ENCODE measurements around the gene KMT2C.
"Not testable (repeated sequence)": the region's sequence is repeated elsewhere in the genome, so short reads cannot be mapped to it uniquely, and the experiment has no call there.

The KMT2C gene

GRCh38 chr7:152264915-152265314 is 170.9 kb downstream of the KMT2C start:
- H2AFZ ChIP-seq (ENCODE audit: low read length); H3K9me2 ChIP-seq (replicated peaks; ENCODE audit: insufficient read depth, low read length); H3K79me2 ChIP-seq (ENCODE audit: low read length); H3K4me3 ChIP-seq (ENCODE audit: low read length); H3K9ac ChIP-seq (ENCODE audit: low read length); DNase-seq; H3F3A ChIP-seq (ENCODE audit: insufficient read depth, low read length); H3K36me3 ChIP-seq (replicated peaks; ENCODE audit: insufficient read depth, low read length); H4K20me1 ChIP-seq (ENCODE audit: insufficient read depth, low read length); H3K4me1 ChIP-seq (ENCODE audit: low read length); H3K4me2 ChIP-seq (ENCODE audit: low read depth, low read length); H3K9me3 ChIP-seq (replicated peaks; ENCODE audit: insufficient read depth, low read length); H3K27me3 ChIP-seq (replicated peaks; ENCODE audit: insufficient read depth, low read length); H3K27ac ChIP-seq (ENCODE audit: low read length): not testable (repeated sequence)

DNA sequence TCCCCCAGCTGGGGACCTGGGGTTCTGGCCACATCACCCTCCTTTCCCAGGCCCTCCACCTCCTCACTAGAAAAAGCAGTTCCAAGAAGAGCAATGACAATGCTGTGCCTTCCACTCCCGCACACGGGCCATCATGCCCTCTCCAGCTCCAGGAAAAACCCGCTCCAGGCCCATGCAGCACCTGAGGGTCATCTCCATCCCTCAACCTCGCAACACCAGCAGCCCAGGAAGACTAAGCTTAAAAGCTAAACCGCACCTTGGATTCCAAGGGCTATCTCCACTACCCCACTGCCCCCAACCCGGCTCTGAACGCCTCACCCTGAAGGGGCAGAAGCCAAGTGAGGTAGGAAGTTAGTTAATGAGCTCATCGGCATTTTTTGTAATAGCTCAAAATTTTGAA is 173.7 kb downstream of the KMT2C start:
- H3K27ac ChIP-seq (ENCODE audit: low read length); H3K9me3 ChIP-seq (replicated peaks; ENCODE audit: insufficient read depth, low read length); H3K9me2 ChIP-seq (replicated peaks; ENCODE audit: insufficient read depth, low read length); H3F3A ChIP-seq (ENCODE audit: insufficient read depth, low read length); H3K4me1 ChIP-seq (ENCODE audit: low read length); DNase-seq; H3K27me3 ChIP-seq (replicated peaks; ENCODE audit: insufficient read depth, low read length); H4K20me1 ChIP-seq (ENCODE audit: insufficient read depth, low read length); H3K9ac ChIP-seq (ENCODE audit: low read length); H3K36me3 ChIP-seq (replicated peaks; ENCODE audit: insufficient read depth, low read length); H3K4me2 ChIP-seq (ENCODE audit: low read depth, low read length); H2AFZ ChIP-seq (ENCODE audit: low read length); H3K4me3 ChIP-seq (ENCODE audit: low read length); H3K79me2 ChIP-seq (ENCODE audit: low read length): not testable (repeated sequence)

DNA sequence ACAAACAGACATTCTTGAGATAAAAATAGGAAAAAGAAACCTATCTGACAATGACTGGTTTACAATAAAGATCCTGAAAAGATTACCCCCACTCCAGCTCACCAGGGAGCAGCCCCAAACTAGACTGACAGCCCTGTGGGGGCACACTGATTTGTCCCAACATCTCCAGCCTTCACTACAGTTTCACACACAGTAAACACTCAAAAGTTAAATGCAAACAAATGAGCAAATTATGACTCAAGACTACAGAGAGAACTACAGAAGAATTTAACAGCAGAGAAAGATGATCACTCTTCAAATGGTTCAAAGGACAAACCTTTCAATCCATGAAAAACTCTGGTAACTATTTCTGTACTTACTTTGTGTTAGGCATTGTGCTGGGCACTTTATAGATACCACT is 176.2 kb downstream of the KMT2C start:
- not testable (repeated sequence) for H3K9me3 ChIP-seq (replicated peaks; ENCODE audit: insufficient read depth, low read length); H3K9me2 ChIP-seq (replicated peaks; ENCODE audit: insufficient read depth, low read length); H3K4me1 ChIP-seq (ENCODE audit: low read length); H4K20me1 ChIP-seq (ENCODE audit: insufficient read depth, low read length); H3F3A ChIP-seq (ENCODE audit: insufficient read depth, low read length); H3K27me3 ChIP-seq (replicated peaks; ENCODE audit: insufficient read depth, low read length); H3K4me2 ChIP-seq (ENCODE audit: low read depth, low read length); H3K4me3 ChIP-seq (ENCODE audit: low read length); H3K79me2 ChIP-seq (ENCODE audit: low read length); H3K9ac ChIP-seq (ENCODE audit: low read length); H3K36me3 ChIP-seq (replicated peaks; ENCODE audit: insufficient read depth, low read length); H2AFZ ChIP-seq (ENCODE audit: low read length); H3K27ac ChIP-seq (ENCODE audit: low read length); DNase-seq

DNA sequence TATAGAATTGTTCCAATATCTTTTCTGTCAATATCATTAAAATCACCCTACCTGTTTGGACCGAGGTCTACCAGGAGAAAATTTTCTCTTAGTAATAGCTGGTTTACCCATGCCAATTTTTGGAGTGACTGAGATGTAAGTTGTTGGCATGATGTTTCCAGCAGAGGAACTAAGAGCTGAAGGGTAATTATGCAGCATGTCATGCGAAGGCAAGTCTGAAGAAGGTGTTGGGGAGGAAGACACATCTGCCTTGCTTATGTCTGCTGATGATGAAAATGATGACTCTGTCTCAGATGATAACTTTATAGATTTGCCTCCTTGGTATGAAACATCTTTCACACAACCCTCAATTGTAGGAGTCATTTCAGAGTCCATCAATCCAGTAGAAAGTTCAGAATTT is 188.0 kb downstream of the KMT2C start:
- H3K79me2 ChIP-seq (ENCODE audit: low read length); H3F3A ChIP-seq (ENCODE audit: insufficient read depth, low read length); H2AFZ ChIP-seq (ENCODE audit: low read length); H3K9ac ChIP-seq (ENCODE audit: low read length); H3K9me2 ChIP-seq (replicated peaks; ENCODE audit: insufficient read depth, low read length); H3K36me3 ChIP-seq (replicated peaks; ENCODE audit: insufficient read depth, low read length); H3K4me1 ChIP-seq (ENCODE audit: low read length); H3K4me2 ChIP-seq (ENCODE audit: low read depth, low read length); H3K27me3 ChIP-seq (replicated peaks; ENCODE audit: insufficient read depth, low read length); DNase-seq; H3K27ac ChIP-seq (ENCODE audit: low read length); H3K4me3 ChIP-seq (ENCODE audit: low read length); H4K20me1 ChIP-seq (ENCODE audit: insufficient read depth, low read length); H3K9me3 ChIP-seq (replicated peaks; ENCODE audit: insufficient read depth, low read length): not testable (repeated sequence)

DNA sequence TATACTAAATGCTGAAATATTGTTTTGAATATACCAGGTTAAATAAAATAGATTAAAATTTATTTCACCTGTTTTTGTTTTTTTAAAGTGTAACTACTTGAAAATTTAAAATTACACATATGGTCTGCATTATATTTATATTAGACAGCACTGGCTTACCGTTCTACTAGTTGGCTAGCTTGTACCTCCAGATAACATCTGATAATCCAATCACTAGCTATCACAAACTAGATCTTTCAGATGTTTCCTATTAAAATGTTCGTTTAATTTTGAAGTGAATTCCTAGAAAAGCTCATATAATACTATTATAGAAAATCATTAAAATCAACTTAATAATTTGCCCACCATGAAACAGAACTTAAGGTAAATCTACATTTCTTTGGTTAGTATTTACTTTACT is 190.4 kb downstream of the KMT2C start:
- not testable (repeated sequence) for H3K4me3 ChIP-seq (ENCODE audit: low read length); H3K79me2 ChIP-seq (ENCODE audit: low read length); H3K9me3 ChIP-seq (replicated peaks; ENCODE audit: insufficient read depth, low read length); DNase-seq; H3F3A ChIP-seq (ENCODE audit: insufficient read depth, low read length); H3K27me3 ChIP-seq (replicated peaks; ENCODE audit: insufficient read depth, low read length); H3K36me3 ChIP-seq (replicated peaks; ENCODE audit: insufficient read depth, low read length); H3K9me2 ChIP-seq (replicated peaks; ENCODE audit: insufficient read depth, low read length); H3K4me1 ChIP-seq (ENCODE audit: low read length); H3K9ac ChIP-seq (ENCODE audit: low read length); H4K20me1 ChIP-seq (ENCODE audit: insufficient read depth, low read length); H3K27ac ChIP-seq (ENCODE audit: low read length); H2AFZ ChIP-seq (ENCODE audit: low read length); H3K4me2 ChIP-seq (ENCODE audit: low read depth, low read length)

GRCh38 chr7:152243464-152243863 is 192.3 kb downstream of the KMT2C start:
- H3K9ac ChIP-seq (ENCODE audit: low read length); H3F3A ChIP-seq (ENCODE audit: insufficient read depth, low read length); H3K27me3 ChIP-seq (replicated peaks; ENCODE audit: insufficient read depth, low read length); H3K79me2 ChIP-seq (ENCODE audit: low read length); DNase-seq; H3K4me1 ChIP-seq (ENCODE audit: low read length); H3K9me2 ChIP-seq (replicated peaks; ENCODE audit: insufficient read depth, low read length); H3K36me3 ChIP-seq (replicated peaks; ENCODE audit: insufficient read depth, low read length); H4K20me1 ChIP-seq (ENCODE audit: insufficient read depth, low read length); H3K9me3 ChIP-seq (replicated peaks; ENCODE audit: insufficient read depth, low read length); H3K4me2 ChIP-seq (ENCODE audit: low read depth, low read length); H2AFZ ChIP-seq (ENCODE audit: low read length); H3K27ac ChIP-seq (ENCODE audit: low read length); H3K4me3 ChIP-seq (ENCODE audit: low read length): not testable (repeated sequence)

- H3K4me2 ChIP-seq (ENCODE audit: low read depth, low read length); H3K27ac ChIP-seq (ENCODE audit: low read length); H3K27me3 ChIP-seq (replicated peaks; ENCODE audit: insufficient read depth, low read length); H3K9me3 ChIP-seq (replicated peaks; ENCODE audit: insufficient read depth, low read length); H3K9ac ChIP-seq (ENCODE audit: low read length); DNase-seq; H2AFZ ChIP-seq (ENCODE audit: low read length); H3K36me3 ChIP-seq (replicated peaks; ENCODE audit: insufficient read depth, low read length); H3K4me1 ChIP-seq (ENCODE audit: low read length); H3K9me2 ChIP-seq (replicated peaks; ENCODE audit: insufficient read depth, low read length); H3K79me2 ChIP-seq (ENCODE audit: low read length); H3K4me3 ChIP-seq (ENCODE audit: low read length); H4K20me1 ChIP-seq (ENCODE audit: insufficient read depth, low read length); H3F3A ChIP-seq (ENCODE audit: insufficient read depth, low read length): not testable (repeated sequence)
Measured at GRCh38 chr7:152241301-152241700, 194.5 kb downstream of the KMT2C start.

- not testable (repeated sequence) for H2AFZ ChIP-seq (ENCODE audit: low read length); H4K20me1 ChIP-seq (ENCODE audit: insufficient read depth, low read length); H3K79me2 ChIP-seq (ENCODE audit: low read length); H3K9me3 ChIP-seq (replicated peaks; ENCODE audit: insufficient read depth, low read length); H3K27ac ChIP-seq (ENCODE audit: low read length); H3K27me3 ChIP-seq (replicated peaks; ENCODE audit: insufficient read depth, low read length); H3K9ac ChIP-seq (ENCODE audit: low read length); DNase-seq; H3K36me3 ChIP-seq (replicated peaks; ENCODE audit: insufficient read depth, low read length); H3K9me2 ChIP-seq (replicated peaks; ENCODE audit: insufficient read depth, low read length); H3F3A ChIP-seq (ENCODE audit: insufficient read depth, low read length); H3K4me1 ChIP-seq (ENCODE audit: low read length); H3K4me2 ChIP-seq (ENCODE audit: low read depth, low read length); H3K4me3 ChIP-seq (ENCODE audit: low read length)
Measured at GRCh38 chr7:152236306-152236705, 199.5 kb downstream of the KMT2C start.
